ENCODE results near the gene ODAD3. TPM values are rescaled to one million over a fixed set of nuclear protein-coding genes. Genes with fewer than 3 reads are reported as not detected.

Gene ODAD3
- total RNA-seq (2022; extraction: Qiagen RNA extraction) = 1.1 to 1.5 TPM (median 1.3 TPM) in 5 replicates

DNA sequence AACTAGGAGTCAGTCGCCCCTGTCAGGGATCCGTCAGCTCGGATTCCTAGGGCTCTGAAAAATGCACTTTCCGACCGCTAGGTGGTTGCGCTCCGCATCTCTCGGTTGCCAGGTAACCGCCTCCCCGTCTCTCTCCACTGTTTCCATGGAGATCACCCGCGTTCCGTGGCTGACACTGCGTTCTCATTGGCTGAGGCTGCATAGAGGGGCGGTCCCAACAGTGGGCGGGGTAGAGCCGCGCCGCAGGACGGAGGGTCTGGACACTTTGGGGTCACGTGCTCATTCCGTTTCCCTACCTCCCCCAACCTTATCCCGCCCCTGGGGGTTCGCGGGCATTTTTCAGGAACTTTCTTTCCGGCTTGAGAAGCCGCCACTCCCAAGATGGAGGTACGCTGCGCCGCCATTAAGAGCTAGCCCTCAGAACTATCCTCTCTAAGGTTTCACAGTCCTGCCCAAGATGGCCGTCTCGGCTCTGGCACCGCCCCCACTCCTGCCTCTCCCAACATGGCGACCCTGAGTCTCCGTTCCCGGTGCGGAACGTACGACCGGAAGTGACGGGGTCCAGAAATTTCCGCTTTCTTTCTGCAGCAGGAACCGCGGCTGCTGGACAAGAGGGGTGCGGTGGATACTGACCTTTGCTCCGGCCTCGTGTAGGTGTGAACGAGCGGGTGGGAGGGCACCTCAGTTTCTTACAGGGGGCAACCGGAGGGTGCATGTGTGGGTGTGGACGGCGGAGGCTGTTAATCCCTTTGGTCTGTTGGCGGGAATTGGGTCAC is at the start of gene ODAD3, which contains the start of gene PRKCSH:
TSS of gene ODAD3 (minus strand) at position 65 of the 776 bp plus-strand sequence. CDS start 105 bp downstream, outside the sequence.
TSS of gene PRKCSH (plus strand) at position 579 of the 776 bp plus-strand sequence. CDS start 483 bp downstream, outside the sequence.

DNA sequence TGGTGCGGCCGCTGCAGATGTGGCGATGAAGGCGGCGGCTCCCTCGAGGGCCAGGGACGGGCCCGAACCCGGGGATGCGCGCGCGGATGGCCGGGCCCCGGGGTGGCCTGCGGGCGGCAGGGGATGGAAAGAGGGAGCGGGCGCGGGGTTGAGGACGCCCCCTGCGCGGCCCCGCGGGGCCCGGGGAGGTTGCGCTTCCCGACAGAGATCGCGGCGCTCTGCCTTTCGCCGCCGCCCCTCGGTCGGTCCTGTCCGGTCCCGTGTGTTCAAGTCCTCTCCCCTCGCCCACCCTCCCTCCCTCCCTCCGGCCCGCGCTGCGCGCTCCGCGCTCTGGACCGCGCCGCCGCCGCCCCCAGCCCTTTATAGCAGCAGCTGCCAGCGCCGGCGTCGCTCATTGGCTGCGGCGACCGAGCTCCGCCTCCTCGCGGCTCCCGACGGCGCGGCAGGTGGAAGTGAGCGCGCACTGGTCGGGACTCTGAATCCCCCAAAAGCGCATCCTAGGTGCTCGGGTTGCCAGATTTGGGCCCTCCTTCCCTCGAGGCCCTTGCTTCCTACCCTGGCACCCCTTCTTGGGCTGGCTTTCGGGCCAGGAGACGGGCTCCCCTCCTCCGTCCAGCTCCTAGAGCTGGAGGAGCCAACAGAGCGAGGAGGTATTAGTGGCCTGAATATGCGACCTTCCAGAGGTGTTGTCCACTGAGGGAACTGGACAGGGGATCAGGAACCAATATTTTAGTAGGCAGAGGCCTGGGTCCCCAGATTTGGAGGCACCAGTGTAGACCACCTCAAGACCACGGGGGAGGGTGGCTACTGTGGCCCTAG is 46.0 kb upstream of the ODAD3 start, which contains the start of gene ELAVL3:
TSS of gene ELAVL3 (minus strand) at position 332 of the 819 bp plus-strand sequence. CDS start 438 bp downstream, outside the sequence.

DNA sequence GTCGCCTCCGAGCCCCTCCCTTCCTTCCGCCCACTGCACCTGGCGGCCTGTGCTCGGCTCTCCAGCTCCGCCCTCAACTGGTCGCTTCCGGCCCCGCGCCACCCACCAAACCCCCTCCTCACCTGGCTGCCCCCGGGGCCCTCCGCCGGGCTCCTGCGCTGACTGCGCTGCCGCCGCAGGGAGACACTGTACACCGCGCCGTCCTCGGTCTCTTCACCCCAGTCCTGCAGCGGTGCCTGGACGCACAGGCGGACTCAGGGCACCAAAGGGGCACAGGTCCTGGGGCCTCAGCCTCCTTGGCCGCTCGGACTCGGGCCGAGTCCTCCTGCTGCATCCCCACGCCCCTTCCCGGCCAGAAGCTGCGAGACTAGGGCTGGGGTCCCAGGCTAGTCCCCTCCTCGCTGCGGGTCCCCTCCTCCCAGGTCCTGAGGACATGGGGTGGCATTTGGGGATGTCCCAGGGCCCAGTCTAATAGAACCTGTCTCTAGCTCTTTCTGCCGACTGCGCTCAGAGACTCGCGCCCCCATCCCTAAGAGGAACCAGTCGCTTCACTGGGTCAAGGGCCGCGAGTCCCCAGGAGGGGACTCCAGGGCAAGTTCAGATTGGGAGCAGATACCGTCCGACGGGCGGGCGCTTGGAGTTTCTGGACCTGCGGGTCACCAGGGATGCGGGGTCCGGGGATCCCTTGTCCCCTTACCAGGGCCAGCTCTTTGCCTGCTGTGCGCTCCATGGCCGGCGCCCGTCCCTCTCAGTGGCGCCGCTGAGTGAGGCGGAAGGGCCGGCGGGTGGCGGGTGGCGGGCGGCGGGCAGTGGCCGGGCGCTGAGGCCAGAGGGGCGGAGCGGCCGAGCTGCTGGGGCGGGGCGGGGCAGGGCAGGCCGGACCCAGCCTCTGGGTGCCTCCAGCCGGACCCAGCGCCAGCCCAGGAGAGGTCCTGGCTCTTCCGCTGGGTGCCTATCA is 16.1 kb downstream of the ODAD3 start, which contains the start of gene RGL3:
TSS of gene RGL3 (minus strand) at position 766 of the 958 bp plus-strand sequence. CDS start at position 730, 36 bp downstream.

DNA sequence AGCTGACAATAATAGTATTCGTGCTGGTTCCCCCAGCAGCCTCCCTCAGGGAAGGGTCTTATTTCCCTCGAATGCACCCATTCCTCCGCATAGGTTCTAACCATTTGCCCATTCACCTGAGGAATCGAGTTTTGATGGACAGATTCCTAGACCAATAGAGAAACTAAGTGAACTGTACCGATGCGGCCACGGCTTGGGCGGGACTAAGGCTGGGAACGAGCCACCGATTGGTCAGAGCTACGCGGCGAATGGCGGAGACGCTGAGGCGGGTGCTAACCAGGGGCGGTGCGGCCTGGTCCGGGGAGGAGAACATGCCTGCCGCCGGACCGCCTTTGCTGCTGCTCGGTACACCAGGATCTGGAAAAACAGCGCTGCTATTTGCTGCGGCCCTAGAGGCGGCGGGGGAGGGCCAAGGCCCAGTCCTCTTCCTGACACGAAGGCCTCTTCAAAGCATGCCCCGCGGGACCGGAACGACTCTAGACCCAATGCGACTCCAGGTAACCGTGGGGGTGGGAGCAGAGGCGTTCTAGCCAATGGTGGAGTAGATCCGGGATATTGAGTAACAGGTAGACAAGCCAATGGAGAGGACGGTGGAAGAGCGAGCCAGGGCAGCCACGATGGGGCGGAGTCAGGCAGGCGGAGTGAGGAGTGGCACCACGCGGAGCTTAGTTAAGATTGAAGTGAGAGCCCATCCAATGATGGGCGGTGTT is 60.3 kb downstream of the ODAD3 start, which contains the start of gene SWSAP1:
TSS of gene SWSAP1 (plus strand) at position 234 of the 710 bp plus-strand sequence. CDS start at position 249, 15 bp downstream.

Other genes with a start within 250 kb of the ODAD3 start
- gene KANK2, start 237.6 kb downstream of the ODAD3 start, total RNA-seq (2022; extraction: Qiagen RNA extraction) = 27.9 to 45.0 TPM (median 41.2 TPM) in 5 replicates
- gene ANGPTL8, start 195.5 kb downstream of the ODAD3 start, total RNA-seq (2022; extraction: Qiagen RNA extraction) = not detected in 5 replicates
- 7.6 to 10.7 TPM (median 8.8 TPM) in 5 replicates for gene DOCK6, start 172.6 kb downstream of the ODAD3 start, total RNA-seq (2022; extraction: Qiagen RNA extraction)
- gene TSPAN16, start 139.0 kb downstream of the ODAD3 start, total RNA-seq (2022; extraction: Qiagen RNA extraction) = not detected in 5 replicates
- gene RAB3D, start 95.5 kb downstream of the ODAD3 start, total RNA-seq (2022; extraction: Qiagen RNA extraction) = 2.7 to 3.9 TPM (median 3.1 TPM) in 5 replicates
- 97.0 to 136 TPM (median 116 TPM) in 5 replicates for gene TMEM205, start 88.9 kb downstream of the ODAD3 start, total RNA-seq (2022; extraction: Qiagen RNA extraction)
- 4.4 to 5.8 TPM (median 4.9 TPM) in 5 replicates for gene CCDC159, start 88.6 kb downstream of the ODAD3 start, total RNA-seq (2022; extraction: Qiagen RNA extraction)
- gene PLPPR2, start 79.7 kb downstream of the ODAD3 start, total RNA-seq (2022; extraction: Qiagen RNA extraction) = 8.5 to 10.8 TPM (median 10.6 TPM) in 5 replicates
- gene SWSAP1, start 60.5 kb downstream of the ODAD3 start, total RNA-seq (2022; extraction: Qiagen RNA extraction) = 1.6 to 2.4 TPM (median 2.1 TPM) in 5 replicates
- 4.4 to 6.1 TPM (median 5.3 TPM) in 5 replicates for gene EPOR, start 50.8 kb downstream of the ODAD3 start, total RNA-seq (2022; extraction: Qiagen RNA extraction)
- 1.4 to 2.8 TPM (median 1.9 TPM) in 5 replicates for gene RGL3, start 15.8 kb downstream of the ODAD3 start, total RNA-seq (2022; extraction: Qiagen RNA extraction)
- gene PRKCSH, start 514 bp upstream of the ODAD3 start, total RNA-seq (2022; extraction: Qiagen RNA extraction) = 255 to 281 TPM (median 265 TPM) in 5 replicates
- gene ELAVL3, start 45.9 kb upstream of the ODAD3 start, total RNA-seq (2022; extraction: Qiagen RNA extraction) = 0.02 to 0.10 TPM (median 0.05 TPM) in 5 replicates
- 3.7 to 5.6 TPM (median 5.0 TPM) in 5 replicates for gene ZNF653, start 70.7 kb upstream of the ODAD3 start, total RNA-seq (2022; extraction: Qiagen RNA extraction)
- 26.6 to 34.8 TPM (median 33.6 TPM) in 5 replicates for gene ECSIT, start 94.0 kb upstream of the ODAD3 start, total RNA-seq (2022; extraction: Qiagen RNA extraction)
- 0.30 to 0.52 TPM (median 0.46 TPM) in 5 replicates for gene CNN1, start 103.7 kb upstream of the ODAD3 start, total RNA-seq (2022; extraction: Qiagen RNA extraction)
- gene ELOF1, start 124.1 kb upstream of the ODAD3 start, total RNA-seq (2022; extraction: Qiagen RNA extraction) = 99.4 to 117 TPM (median 107 TPM) in 5 replicates
- 0.12 to 0.51 TPM (median 0.25 TPM) in 4 of 5 replicates, not detected in the other for gene ACP5, start 142.5 kb upstream of the ODAD3 start, total RNA-seq (2022; extraction: Qiagen RNA extraction)
- 2.7 to 5.4 TPM (median 3.6 TPM) in 5 replicates for gene ZNF627, start 162.4 kb upstream of the ODAD3 start, total RNA-seq (2022; extraction: Qiagen RNA extraction)

Data from A549 treated with CORT108297 at 1 μM for 4 hours (cell line).